ENCODE measurements around the gene TCF15.

TCF15 gene

GRCh38 chr20:568673-569415 lies 41.3 kb downstream of the TCF15 start:
- H3K9me2 ChIP-seq (ENCODE audit: low read depth, low read length), result no peaks in the 10 kb centered on the region
- no peaks in the 10 kb centered on the region for H3K9me3 ChIP-seq (ENCODE audit: low read length)
- no peak overlapping the region for H3K4me2 ChIP-seq (ENCODE audit: low read length)
- H3K27ac ChIP-seq (ENCODE audit: low read depth, low read length, poor library complexity, severe bottlenecking), result no peak overlapping the region
- no peaks in the 10 kb centered on the region for H3F3A ChIP-seq (ENCODE audit: insufficient read depth, low read length)
- no peak overlapping the region for H2AFZ ChIP-seq (ENCODE audit: low read length)
- H3K79me2 ChIP-seq (ENCODE audit: insufficient read depth, low read length), result no peaks in the 10 kb centered on the region
- no peaks in the 10 kb centered on the region for H3K4me1 ChIP-seq (ENCODE audit: insufficient read depth, low read length, severe bottlenecking)
- no peaks in the 10 kb centered on the region for H3K36me3 ChIP-seq (ENCODE audit: insufficient read depth, low read length)
- no peak overlapping the region for H3K9ac ChIP-seq (ENCODE audit: low read length)
- no peak for TF ChIP-seq CTCF (IDR thresholded peaks at IDR 0.05; ENCODE audit: low read length)
- TF ChIP-seq EZH2 (IDR thresholded peaks at IDR 0.05; ENCODE audit: borderline replicate concordance, low read length), result no peak
- no peak overlapping the region for H3K4me3 ChIP-seq (ENCODE audit: low read depth, low read length, poor library complexity, severe bottlenecking)
- H4K20me1 ChIP-seq (ENCODE audit: insufficient read depth, low read length), result no peaks in the 10 kb centered on the region
- no peaks in the 10 kb centered on the region for H3K27me3 ChIP-seq (ENCODE audit: insufficient read depth, low read length)

GRCh38 chr20:568097-568652 lies 41.9 kb downstream of the TCF15 start:
- no peaks in the 10 kb centered on the region for H3K36me3 ChIP-seq (ENCODE audit: insufficient read depth, low read length)
- no peak overlapping the region for H3K9ac ChIP-seq (ENCODE audit: low read length)
- H3K27ac ChIP-seq (ENCODE audit: low read depth, low read length, poor library complexity, severe bottlenecking), result no peak overlapping the region
- H3K79me2 ChIP-seq (ENCODE audit: insufficient read depth, low read length), result no peaks in the 10 kb centered on the region
- H3K9me2 ChIP-seq (ENCODE audit: low read depth, low read length), result no peaks in the 10 kb centered on the region
- TF ChIP-seq CTCF (IDR thresholded peaks at IDR 0.05; ENCODE audit: low read length) (no peak), EZH2 (IDR thresholded peaks at IDR 0.05; ENCODE audit: borderline replicate concordance, low read length) (no peak)
- H3K4me1 ChIP-seq (ENCODE audit: insufficient read depth, low read length, severe bottlenecking), result no peaks in the 10 kb centered on the region
- no peaks in the 10 kb centered on the region for H4K20me1 ChIP-seq (ENCODE audit: insufficient read depth, low read length)
- H3K4me2 ChIP-seq (ENCODE audit: low read length), result no peak overlapping the region
- no peaks in the 10 kb centered on the region for H3F3A ChIP-seq (ENCODE audit: insufficient read depth, low read length)
- no peak overlapping the region for H3K4me3 ChIP-seq (ENCODE audit: low read depth, low read length, poor library complexity, severe bottlenecking)
- H3K27me3 ChIP-seq (ENCODE audit: insufficient read depth, low read length), result no peaks in the 10 kb centered on the region
- no peaks in the 10 kb centered on the region for H3K9me3 ChIP-seq (ENCODE audit: low read length)
- no peak overlapping the region for H2AFZ ChIP-seq (ENCODE audit: low read length)

- Histone ChIP-seq H3K4me3 (ENCODE audit: low read depth, low read length, poor library complexity, severe bottlenecking) (no peak overlapping the region), H3K4me2 (ENCODE audit: low read length) (no peak overlapping the region), H3K9ac (ENCODE audit: low read length) (no peak overlapping the region), H3K27me3 (ENCODE audit: insufficient read depth, low read length) (no peaks in the 10 kb centered on the region), H3K9me2 (ENCODE audit: low read depth, low read length) (no peaks in the 10 kb centered on the region), H3F3A (ENCODE audit: insufficient read depth, low read length) (no peaks in the 10 kb centered on the region), H3K9me3 (ENCODE audit: low read length) (no peaks in the 10 kb centered on the region), H3K79me2 (ENCODE audit: insufficient read depth, low read length) (no peaks in the 10 kb centered on the region), H3K27ac (ENCODE audit: low read depth, low read length, poor library complexity, severe bottlenecking) (no peak overlapping the region), H4K20me1 (ENCODE audit: insufficient read depth, low read length) (no peaks in the 10 kb centered on the region), H3K4me1 (ENCODE audit: insufficient read depth, low read length, severe bottlenecking) (no peaks in the 10 kb centered on the region), H2AFZ (ENCODE audit: low read length) (no peak overlapping the region), H3K36me3 (ENCODE audit: insufficient read depth, low read length) (no peaks in the 10 kb centered on the region)
- no peak for TF ChIP-seq EZH2 (IDR thresholded peaks at IDR 0.05; ENCODE audit: borderline replicate concordance, low read length)
Measured at GRCh38 chr20:564192-564591, 45.9 kb downstream of the TCF15 start.

Measured in OCI-LY1 (cell line).